H9 (cell line): Measurements from ENCODE around the gene SLC12A9. TPM values are rescaled to one million over a fixed set of nuclear protein-coding genes. Genes with fewer than 3 reads are reported as not detected.

Source experiments
- DNase-seq: peaks from one replicate; pipeline ENCODE4 v3.0.0-alpha.2; 2017
- H2AFZ ChIP-seq: one replicate; pipeline ENCODE4 v1.6.1; 2013; ENCODE audit warnings: mild to moderate bottlenecking, low read length, control low read depth, moderate library complexity
- H2AK5ac ChIP-seq: 2 replicates; pipeline ENCODE4 v1.6.1; 2013; ENCODE audit warnings: low read length, control low read depth, mixed read lengths; ENCODE audit not compliant: insufficient read length
- H2BK120ac ChIP-seq: one replicate; pipeline ENCODE4 v1.6.1; 2013; ENCODE audit warnings: low read depth, mild to moderate bottlenecking, low read length, control low read depth, inconsistent platforms; ENCODE audit not compliant: poor library complexity, severe bottlenecking
- H2BK12ac ChIP-seq: 2 replicates; pipeline ENCODE4 v1.6.1; 2013; ENCODE audit warnings: low read length, control low read depth, mixed read lengths, low read depth; ENCODE audit not compliant: insufficient read length
- H2BK15ac ChIP-seq: 2 replicates; pipeline ENCODE4 v1.6.1; 2013; ENCODE audit warnings: low read depth, low read length, control low read depth
- H2BK20ac ChIP-seq: one replicate; pipeline ENCODE4 v1.6.1; 2013; ENCODE audit warnings: low read depth, mild to moderate bottlenecking, low read length, control low read depth, inconsistent platforms; ENCODE audit not compliant: poor library complexity, severe bottlenecking
- H2BK5ac ChIP-seq: 2 replicates; pipeline ENCODE4 v1.6.1; 2013; ENCODE audit warnings: low read length, control low read depth, mixed read lengths; ENCODE audit not compliant: insufficient read length
- H3K14ac ChIP-seq: 2 replicates; pipeline ENCODE4 v1.6.1; 2013; ENCODE audit warnings: low read length, control low read depth; ENCODE audit not compliant: insufficient read depth
- H3K18ac ChIP-seq: 2 replicates; pipeline ENCODE4 v1.6.1; 2013; ENCODE audit warnings: low read depth, mild to moderate bottlenecking, mixed read lengths, low read length, control low read depth; ENCODE audit not compliant: insufficient read length
- H3K23ac ChIP-seq: 2 replicates; pipeline ENCODE4 v1.6.1; 2013; ENCODE audit warnings: low read length, control low read depth, mixed read lengths, low read depth; ENCODE audit not compliant: insufficient read length
- H3K23me2 ChIP-seq: 2 replicates; pipeline ENCODE4 v1.6.1; 2013; ENCODE audit warnings: low read depth, mild to moderate bottlenecking, mixed read lengths, low read length, control low read depth; ENCODE audit not compliant: insufficient read length, poor library complexity, severe bottlenecking
- H3K27ac ChIP-seq: 2 replicates; pipeline ENCODE4 v1.5.1; 2013; ENCODE audit warnings: low read length, control low read depth, mixed read lengths, low read depth; ENCODE audit not compliant: insufficient read length
- H3K27me3 ChIP-seq: 2 replicates; pipeline ENCODE4 v1.6.1; 2013; ENCODE audit warnings: low read length, control low read depth, inconsistent platforms; ENCODE audit not compliant: insufficient read depth
- H3K4ac ChIP-seq: 2 replicates; pipeline ENCODE4 v1.6.1; 2013; ENCODE audit warnings: low read depth, mild to moderate bottlenecking, control low read depth, inconsistent platforms, low read length, moderate library complexity
- H3K4me1 ChIP-seq: 2 replicates; pipeline ENCODE4 v1.6.1; 2013; ENCODE audit warnings: low read length, control low read depth, inconsistent platforms; ENCODE audit not compliant: insufficient read depth
- H3K4me2 ChIP-seq: 2 replicates; pipeline ENCODE4 v1.6.1; 2013; ENCODE audit warnings: low read length, control low read depth, mixed read lengths; ENCODE audit not compliant: insufficient read length, insufficient read depth
- H3K56ac ChIP-seq: 2 replicates; pipeline ENCODE4 v1.6.1; 2013; ENCODE audit warnings: low read depth, mild to moderate bottlenecking, mixed read lengths, low read length, control low read depth; ENCODE audit not compliant: insufficient read length
- H3K79me1 ChIP-seq: 2 replicates; pipeline ENCODE4 v1.6.1; 2013; ENCODE audit warnings: low read depth, mild to moderate bottlenecking, moderate library complexity, low read length, control low read depth, inconsistent platforms; ENCODE audit not compliant: insufficient read depth, poor library complexity, severe bottlenecking
- H3K79me2 ChIP-seq: 2 replicates; pipeline ENCODE4 v1.6.1; 2013; ENCODE audit warnings: low read length, control low read depth, inconsistent platforms; ENCODE audit not compliant: insufficient read depth
- H3K9ac ChIP-seq: 2 replicates; pipeline ENCODE4 v1.6.1; 2013; ENCODE audit warnings: low read length, control low read depth, mixed read lengths; ENCODE audit not compliant: insufficient read length; ENCODE audit errors: extremely low read depth
- H3K9me3 ChIP-seq: one replicate; pipeline ENCODE4 v1.6.1; 2013; ENCODE audit warnings: low read depth, low read length, inconsistent platforms; ENCODE audit not compliant: control insufficient read depth
- H3T11ph ChIP-seq: one replicate; pipeline ENCODE4 v1.6.1; 2013; ENCODE audit warnings: mild to moderate bottlenecking, low read length, control low read depth, inconsistent platforms
- H4K20me1 ChIP-seq: one replicate; pipeline ENCODE4 v1.6.1; 2013; ENCODE audit not compliant: control insufficient read depth, insufficient read length, insufficient read depth
- H4K5ac ChIP-seq: 2 replicates; pipeline ENCODE4 v1.6.1; 2013; ENCODE audit warnings: low read depth, mild to moderate bottlenecking, mixed read lengths, low read length, control low read depth; ENCODE audit not compliant: insufficient read length
- H4K8ac ChIP-seq: replicated peaks from 2 replicates; pipeline ENCODE4 v1.6.1; 2013; ENCODE audit warnings: low read length, control low read depth, mixed read lengths, low read depth; ENCODE audit not compliant: insufficient read length
- H4K91ac ChIP-seq: 2 replicates; pipeline ENCODE4 v1.6.1; 2013; ENCODE audit warnings: low read depth, mild to moderate bottlenecking, moderate library complexity, mixed read lengths, low read length, control low read depth; ENCODE audit not compliant: insufficient read length
- H3K27ac Mint-ChIP-seq, 3 experiments: 2 replicates in 2 of 3; 3 replicates in 1 of 3; pipeline ENCODE4 v1.8.0; 2020 to 2021; ENCODE audit warnings: mixed read lengths in 3 of 3, mild to moderate bottlenecking in 1 of 3, moderate library complexity in 1 of 3
- H3K27me3 Mint-ChIP-seq: 2 replicates; pipeline ENCODE4 v1.8.0; 2021; ENCODE audit warnings: low read depth, mild to moderate bottlenecking, moderate library complexity, mixed read lengths
- H3K36me3 Mint-ChIP-seq, 3 experiments: 2 replicates in 2 of 3; 3 replicates in 1 of 3; pipeline ENCODE4 v1.8.0; 2020 to 2021; ENCODE audit warnings: low read depth in 3 of 3, mixed read lengths in 3 of 3; ENCODE audit not compliant: insufficient read depth in 1 of 3
- H3K4me1 Mint-ChIP-seq, 2 experiments: 2 replicates each; pipeline ENCODE4 v1.8.0; 2020; ENCODE audit warnings: mixed read lengths in 2 of 2
- H3K4me3 Mint-ChIP-seq, 2 experiments: 2 replicates in 1 of 2; 3 replicates in 1 of 2; pipeline ENCODE4 v1.8.0; 2020 to 2021; ENCODE audit warnings: mild to moderate bottlenecking in 2 of 2, mixed read lengths in 2 of 2, moderate library complexity in 1 of 2
- H3K9me3 Mint-ChIP-seq, 2 experiments: 2 replicates in 1 of 2; 3 replicates in 1 of 2; pipeline ENCODE4 v1.8.0; 2020; ENCODE audit warnings: mild to moderate bottlenecking in 2 of 2, mixed read lengths in 2 of 2, moderate library complexity in 1 of 2
- CTCF ChIP-seq: fragments of 200-600 bp; sonication (generic); conservative IDR thresholded peaks from 3 replicates; pipeline ENCODE4 v1.8.0; 2021; ENCODE audit warnings: antibody characterized with exemption, mild to moderate bottlenecking
- WGBS: extraction: QIAGEN DNeasy Blood & Tissue Kit; methylation state at CpG from one replicate; pipeline ENCODE4 v1.1.7; 2013; ENCODE audit warnings: missing lambda C conversion rate, low lambda C conversion rate, mixed read lengths; ENCODE audit not compliant: insufficient read length; ENCODE audit errors: extremely low coverage; 5-methylcytosine and 5-hydroxymethylcytosine counted together
- total RNA-seq: library from RNA; stranded (reverse); gene quantifications from 2 replicates; pipeline ENCODE4 v1.2.1, GENCODE V29; 2021

SLC12A9 gene
- total RNA-seq, 1 experiment from 2014 or later = 43.0 TPM

GRCh38 chr7:100875356-100875751 lies 22.8 kb downstream of the SLC12A9 start:
- Mint-ChIP-seq H3K4me3 (peak overlapping the region; percentile 99), H3K9me3 (no peaks in the 10 kb centered on the region), H3K27ac (peak overlapping the region; percentile 99 to 100 (median 99); a peak in 5 of 7 replicates), H3K36me3 (peaks cover 59 to 93% (median 89%) of the 10 kb centered on the region in 3 experiments), H3K27me3 (no peaks in the 10 kb centered on the region), H3K4me1 (peaks cover 28% of the 10 kb centered on the region in 2 experiments)
- H2BK20ac ChIP-seq = no peak overlapping the region
- no peak overlapping the region for H2AK5ac ChIP-seq
- TF ChIP-seq CTCF = no peak
- H3K9ac ChIP-seq = peak overlapping the region; percentile 86
- no peaks in the 10 kb centered on the region for H3K9me3 ChIP-seq
- no peak overlapping the region for H2BK15ac ChIP-seq
- H4K91ac ChIP-seq = no peak overlapping the region
- H3K4ac ChIP-seq = no peak overlapping the region; the same call in 1 of the 2 replicates
- H2BK12ac ChIP-seq = no peak overlapping the region
- H3K79me1 ChIP-seq = no peaks in the 10 kb centered on the region
- no peaks in the 10 kb centered on the region for H4K20me1 ChIP-seq
- H4K5ac ChIP-seq = no peak overlapping the region
- H3K23ac ChIP-seq = no peak overlapping the region
- H3K23me2 ChIP-seq = peaks cover 5% of the 10 kb centered on the region
- no peak overlapping the region for H3T11ph ChIP-seq
- no CpG with 5 or more reads among the region's 39 CpGs for WGBS
- H3K27me3 ChIP-seq = no peaks in the 10 kb centered on the region
- peak overlapping the region; percentile 73 for H3K18ac ChIP-seq
- peaks cover 37% of the 10 kb centered on the region; the same call in 1 of the 2 replicates for H3K79me2 ChIP-seq
- no peak overlapping the region for H3K56ac ChIP-seq
- no peak overlapping the region for H2BK5ac ChIP-seq
- no peaks in the 10 kb centered on the region; the same call in 1 of the 2 replicates for H3K4me1 ChIP-seq
- H2AFZ ChIP-seq = no peak overlapping the region
- H3K4me2 ChIP-seq = peak overlapping the region; percentile 78
- no peak overlapping the region for H4K8ac ChIP-seq
- no peak overlapping the region for H2BK120ac ChIP-seq
- peak overlapping the region; percentile 89 for H3K14ac ChIP-seq
- no peak for DNase-seq
- no peak overlapping the region for H3K27ac ChIP-seq
